Measurements from ENCODE around the gene LRIG2.

- TF ChIP-seq CTCF (IDR thresholded peaks at IDR 0.05): no peak
- no peak for TF ChIP-seq EP300 (IDR thresholded peaks at IDR 0.05)
Observed at GRCh38 chr1:113103977-113104376, 31.0 kb downstream of the LRIG2 start.
